ENCODE data around the gene FRMPD2.
"Not testable (repeated sequence)": the region's sequence is repeated elsewhere in the genome, so short reads cannot be mapped to it uniquely, and the experiment has no call there.

FRMPD2 gene

GRCh38 chr10:48247680-48248079 is 26.8 kb downstream of the FRMPD2 start:
- H3K27ac ChIP-seq (ENCODE audit: low read depth, low read length, poor library complexity, severe bottlenecking): no peak overlapping the region
- TF ChIP-seq, protein P1, sequence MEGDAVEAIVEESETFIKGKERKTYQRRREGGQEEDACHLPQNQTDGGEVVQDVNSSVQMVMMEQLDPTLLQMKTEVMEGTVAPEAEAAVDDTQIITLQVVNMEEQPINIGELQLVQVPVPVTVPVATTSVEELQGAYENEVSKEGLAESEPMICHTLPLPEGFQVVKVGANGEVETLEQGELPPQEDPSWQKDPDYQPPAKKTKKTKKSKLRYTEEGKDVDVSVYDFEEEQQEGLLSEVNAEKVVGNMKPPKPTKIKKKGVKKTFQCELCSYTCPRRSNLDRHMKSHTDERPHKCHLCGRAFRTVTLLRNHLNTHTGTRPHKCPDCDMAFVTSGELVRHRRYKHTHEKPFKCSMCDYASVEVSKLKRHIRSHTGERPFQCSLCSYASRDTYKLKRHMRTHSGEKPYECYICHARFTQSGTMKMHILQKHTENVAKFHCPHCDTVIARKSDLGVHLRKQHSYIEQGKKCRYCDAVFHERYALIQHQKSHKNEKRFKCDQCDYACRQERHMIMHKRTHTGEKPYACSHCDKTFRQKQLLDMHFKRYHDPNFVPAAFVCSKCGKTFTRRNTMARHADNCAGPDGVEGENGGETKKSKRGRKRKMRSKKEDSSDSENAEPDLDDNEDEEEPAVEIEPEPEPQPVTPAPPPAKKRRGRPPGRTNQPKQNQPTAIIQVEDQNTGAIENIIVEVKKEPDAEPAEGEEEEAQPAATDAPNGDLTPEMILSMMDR (IDR thresholded peaks at IDR 0.05; ENCODE audit: low read length): no peak
- TF ChIP-seq EZH2 (IDR thresholded peaks at IDR 0.05; ENCODE audit: borderline replicate concordance, low read length): no peak

DNA sequence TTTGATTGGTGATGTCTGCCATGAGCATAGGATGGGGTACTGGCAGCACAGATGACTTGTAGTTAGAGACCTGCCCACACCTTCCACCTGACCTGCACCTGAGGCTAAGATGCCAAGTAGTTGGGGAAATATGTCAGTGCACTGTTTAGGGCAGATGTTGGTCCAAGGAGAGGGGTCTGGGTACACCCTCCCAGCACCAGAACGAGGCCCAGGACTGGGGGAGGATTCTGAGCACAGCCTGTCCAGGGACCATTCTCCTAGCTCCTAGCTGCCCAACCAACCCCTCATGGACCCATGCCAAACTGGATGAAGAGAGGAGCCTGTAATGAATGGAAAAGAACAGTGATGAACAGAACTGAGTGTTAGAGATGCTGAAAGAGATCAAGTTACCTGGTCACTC is 28.0 kb downstream of the FRMPD2 start:
- H3K4me2 ChIP-seq (ENCODE audit: low read length): no peak overlapping the region
- no peak overlapping the region for H2AFZ ChIP-seq (ENCODE audit: low read length)
- H3K9me3 ChIP-seq (ENCODE audit: low read length): no peaks in the 10 kb centered on the region
- no peak overlapping the region for H3K27ac ChIP-seq (ENCODE audit: low read depth, low read length, poor library complexity, severe bottlenecking)
- no peak overlapping the region for H3K4me3 ChIP-seq (ENCODE audit: low read depth, low read length, poor library complexity, severe bottlenecking)
- H3K9me2 ChIP-seq (ENCODE audit: low read depth, low read length): no peaks in the 10 kb centered on the region
- no peaks in the 10 kb centered on the region for H3K36me3 ChIP-seq (ENCODE audit: insufficient read depth, low read length)
- no peaks in the 10 kb centered on the region for H3F3A ChIP-seq (ENCODE audit: insufficient read depth, low read length)
- H4K20me1 ChIP-seq (ENCODE audit: insufficient read depth, low read length): no peaks in the 10 kb centered on the region
- TF ChIP-seq, protein P1 (IDR thresholded peaks at IDR 0.05; ENCODE audit: low read length): no peak
- TF ChIP-seq EZH2 (IDR thresholded peaks at IDR 0.05; ENCODE audit: borderline replicate concordance, low read length): no peak
- no peaks in the 10 kb centered on the region for H3K79me2 ChIP-seq (ENCODE audit: insufficient read depth, low read length)
- no peak overlapping the region for H3K9ac ChIP-seq (ENCODE audit: low read length)
- H3K27me3 ChIP-seq (ENCODE audit: insufficient read depth, low read length): 0 out of 2 replicates have a peak, but pooled peaks cover 1% of the 10 kb centered on the region
- no peaks in the 10 kb centered on the region for H3K4me1 ChIP-seq (ENCODE audit: insufficient read depth, low read length, severe bottlenecking)

More at GRCh38 chr10:48247680-48248079, 26.8 kb downstream of the FRMPD2 start:
- no peak overlapping the region for H2AFZ ChIP-seq (ENCODE audit: low read length)
- H3K9me2 ChIP-seq (ENCODE audit: low read depth, low read length): no peaks in the 10 kb centered on the region
- H3K4me1 ChIP-seq (ENCODE audit: insufficient read depth, low read length, severe bottlenecking): no peaks in the 10 kb centered on the region
- H3K4me3 ChIP-seq (ENCODE audit: low read depth, low read length, poor library complexity, severe bottlenecking): no peak overlapping the region
- no peaks in the 10 kb centered on the region for H3K79me2 ChIP-seq (ENCODE audit: insufficient read depth, low read length)
- no peaks in the 10 kb centered on the region for H3K36me3 ChIP-seq (ENCODE audit: insufficient read depth, low read length)
- no peaks in the 10 kb centered on the region for H3F3A ChIP-seq (ENCODE audit: insufficient read depth, low read length)
- H3K4me2 ChIP-seq (ENCODE audit: low read length): no peak overlapping the region
- H3K27me3 ChIP-seq (ENCODE audit: insufficient read depth, low read length): no peaks in the 10 kb centered on the region; the same call in 1 of the 2 replicates
- no peak overlapping the region for H3K9ac ChIP-seq (ENCODE audit: low read length)
- no peaks in the 10 kb centered on the region for H4K20me1 ChIP-seq (ENCODE audit: insufficient read depth, low read length)
- H3K9me3 ChIP-seq (ENCODE audit: low read length): no peaks in the 10 kb centered on the region

GRCh38 chr10:48245977-48246376 is 28.5 kb downstream of the FRMPD2 start:
- no peaks in the 10 kb centered on the region for H3K9me3 ChIP-seq (ENCODE audit: low read length)
- H3K27ac ChIP-seq (ENCODE audit: low read depth, low read length, poor library complexity, severe bottlenecking): no peak overlapping the region
- no peak overlapping the region for H3K9ac ChIP-seq (ENCODE audit: low read length)

DNA sequence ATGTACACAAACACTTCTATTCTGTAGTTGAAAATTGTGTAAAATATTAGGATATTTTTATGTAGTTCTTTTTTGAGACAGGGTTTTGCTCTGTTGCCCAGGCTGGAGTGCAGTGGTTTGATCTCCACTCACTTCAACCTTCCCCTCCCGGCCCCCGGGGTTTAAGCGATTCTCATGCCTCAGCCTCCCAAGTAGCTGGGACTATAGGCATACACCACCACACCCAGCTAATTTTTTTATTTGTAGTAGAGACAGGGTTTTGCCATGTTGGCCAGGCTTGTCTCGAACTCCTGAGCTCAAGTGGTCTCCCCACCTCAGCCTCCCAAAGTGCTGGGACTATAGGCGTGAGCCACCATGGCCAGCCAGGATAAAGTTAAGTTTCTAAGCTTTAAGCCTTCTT is 30.6 kb downstream of the FRMPD2 start:
- not testable (repeated sequence) for H3F3A ChIP-seq (ENCODE audit: insufficient read depth, low read length); H3K9me3 ChIP-seq (ENCODE audit: low read length); H3K9me2 ChIP-seq (ENCODE audit: low read depth, low read length); H3K27ac ChIP-seq (ENCODE audit: low read depth, low read length, poor library complexity, severe bottlenecking); H3K4me2 ChIP-seq (ENCODE audit: low read length); H3K9ac ChIP-seq (ENCODE audit: low read length); H3K36me3 ChIP-seq (ENCODE audit: insufficient read depth, low read length); H3K27me3 ChIP-seq (ENCODE audit: insufficient read depth, low read length); H2AFZ ChIP-seq (ENCODE audit: low read length); H3K79me2 ChIP-seq (ENCODE audit: insufficient read depth, low read length); H3K4me1 ChIP-seq (ENCODE audit: insufficient read depth, low read length, severe bottlenecking); H4K20me1 ChIP-seq (ENCODE audit: insufficient read depth, low read length); H3K4me3 ChIP-seq (ENCODE audit: low read depth, low read length, poor library complexity, severe bottlenecking)

More at GRCh38 chr10:48245977-48246376, 28.5 kb downstream of the FRMPD2 start:
- TF ChIP-seq EZH2 (IDR thresholded peaks at IDR 0.05; ENCODE audit: borderline replicate concordance, low read length): no peak
- TF ChIP-seq, protein P1 (IDR thresholded peaks at IDR 0.05; ENCODE audit: low read length): no peak
- Histone ChIP-seq H3K4me3 (ENCODE audit: low read depth, low read length, poor library complexity, severe bottlenecking) (no peak overlapping the region), H4K20me1 (ENCODE audit: insufficient read depth, low read length) (no peaks in the 10 kb centered on the region), H3K4me1 (ENCODE audit: insufficient read depth, low read length, severe bottlenecking) (no peaks in the 10 kb centered on the region), H3K27me3 (ENCODE audit: insufficient read depth, low read length) (0 out of 2 replicates have a peak, but pooled peaks cover 3% of the 10 kb centered on the region), H3K79me2 (ENCODE audit: insufficient read depth, low read length) (no peaks in the 10 kb centered on the region), H3K4me2 (ENCODE audit: low read length) (no peak overlapping the region), H3K36me3 (ENCODE audit: insufficient read depth, low read length) (no peaks in the 10 kb centered on the region), H2AFZ (ENCODE audit: low read length) (no peak overlapping the region), H3K9me2 (ENCODE audit: low read depth, low read length) (no peaks in the 10 kb centered on the region), H3F3A (ENCODE audit: insufficient read depth, low read length) (no peaks in the 10 kb centered on the region)
